ENCODE results near the gene SRGN.
A peak's percentile ranks its signal among the peaks of the same experiment; 100 is the strongest.

The SRGN gene

DNA sequence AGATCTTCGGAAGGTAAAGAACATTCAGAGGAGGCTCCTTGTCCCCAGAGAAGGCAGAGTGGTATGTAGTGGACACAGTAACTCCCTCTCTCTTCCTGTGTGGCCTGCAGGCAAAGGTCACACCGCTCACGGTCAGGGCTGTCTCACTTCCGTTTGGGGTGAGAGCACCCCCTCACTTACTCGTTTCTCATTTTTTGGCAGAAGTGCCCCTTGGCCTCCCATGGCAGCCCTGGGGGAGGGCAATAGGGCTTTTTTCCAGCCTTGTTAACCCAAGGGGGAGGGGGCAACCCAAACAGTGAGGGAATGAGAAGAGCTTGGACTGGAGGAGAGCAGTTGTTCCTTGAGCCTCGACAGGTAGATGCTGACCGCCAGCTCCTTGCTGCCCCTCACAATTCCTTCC is 31.8 kb upstream of the SRGN start:
- no peak overlapping the region for H3K27ac ChIP-seq
- TF ChIP-seq, protein P1, sequence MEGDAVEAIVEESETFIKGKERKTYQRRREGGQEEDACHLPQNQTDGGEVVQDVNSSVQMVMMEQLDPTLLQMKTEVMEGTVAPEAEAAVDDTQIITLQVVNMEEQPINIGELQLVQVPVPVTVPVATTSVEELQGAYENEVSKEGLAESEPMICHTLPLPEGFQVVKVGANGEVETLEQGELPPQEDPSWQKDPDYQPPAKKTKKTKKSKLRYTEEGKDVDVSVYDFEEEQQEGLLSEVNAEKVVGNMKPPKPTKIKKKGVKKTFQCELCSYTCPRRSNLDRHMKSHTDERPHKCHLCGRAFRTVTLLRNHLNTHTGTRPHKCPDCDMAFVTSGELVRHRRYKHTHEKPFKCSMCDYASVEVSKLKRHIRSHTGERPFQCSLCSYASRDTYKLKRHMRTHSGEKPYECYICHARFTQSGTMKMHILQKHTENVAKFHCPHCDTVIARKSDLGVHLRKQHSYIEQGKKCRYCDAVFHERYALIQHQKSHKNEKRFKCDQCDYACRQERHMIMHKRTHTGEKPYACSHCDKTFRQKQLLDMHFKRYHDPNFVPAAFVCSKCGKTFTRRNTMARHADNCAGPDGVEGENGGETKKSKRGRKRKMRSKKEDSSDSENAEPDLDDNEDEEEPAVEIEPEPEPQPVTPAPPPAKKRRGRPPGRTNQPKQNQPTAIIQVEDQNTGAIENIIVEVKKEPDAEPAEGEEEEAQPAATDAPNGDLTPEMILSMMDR (conservative IDR thresholded peaks at IDR 0.05): no peak

DNA sequence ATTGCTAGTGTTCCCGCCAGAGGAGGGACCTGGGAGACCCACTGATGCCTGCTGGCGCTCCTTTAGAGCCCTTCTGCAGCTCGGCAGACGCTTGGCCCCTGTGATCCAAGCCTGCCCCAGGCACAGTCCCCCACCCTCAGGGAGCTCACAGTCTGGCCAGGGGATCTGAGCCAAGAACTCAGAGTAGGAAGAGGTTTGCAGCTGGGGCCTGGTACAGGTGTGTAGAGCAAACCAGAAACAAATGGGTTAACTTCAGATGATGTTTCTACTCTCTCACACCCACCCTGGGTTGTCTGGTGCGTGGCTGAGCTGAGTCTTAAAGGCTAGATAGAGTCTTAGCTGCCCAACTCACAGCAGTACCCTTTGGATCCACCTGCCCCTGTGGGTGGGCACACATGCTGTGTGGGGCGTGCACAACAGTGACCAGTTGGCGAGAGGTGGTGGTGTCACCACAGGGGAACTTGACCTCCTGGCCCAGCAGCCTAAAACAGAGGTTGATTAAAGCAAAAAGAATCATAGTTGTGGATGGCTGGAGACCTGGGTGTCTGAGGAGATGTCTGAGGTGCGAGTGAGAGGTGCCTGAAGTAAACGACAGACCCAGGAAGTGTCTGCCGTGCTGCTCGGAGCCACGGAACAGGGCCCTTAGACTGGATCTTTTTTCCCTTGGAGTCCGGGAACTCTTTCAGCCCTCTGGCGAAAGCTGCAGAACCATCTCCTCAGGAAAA is 31.2 kb upstream of the SRGN start:
- TF ChIP-seq, protein P1 (conservative IDR thresholded peaks at IDR 0.05): no peak
- no peak overlapping the region for H3K27ac ChIP-seq

DNA sequence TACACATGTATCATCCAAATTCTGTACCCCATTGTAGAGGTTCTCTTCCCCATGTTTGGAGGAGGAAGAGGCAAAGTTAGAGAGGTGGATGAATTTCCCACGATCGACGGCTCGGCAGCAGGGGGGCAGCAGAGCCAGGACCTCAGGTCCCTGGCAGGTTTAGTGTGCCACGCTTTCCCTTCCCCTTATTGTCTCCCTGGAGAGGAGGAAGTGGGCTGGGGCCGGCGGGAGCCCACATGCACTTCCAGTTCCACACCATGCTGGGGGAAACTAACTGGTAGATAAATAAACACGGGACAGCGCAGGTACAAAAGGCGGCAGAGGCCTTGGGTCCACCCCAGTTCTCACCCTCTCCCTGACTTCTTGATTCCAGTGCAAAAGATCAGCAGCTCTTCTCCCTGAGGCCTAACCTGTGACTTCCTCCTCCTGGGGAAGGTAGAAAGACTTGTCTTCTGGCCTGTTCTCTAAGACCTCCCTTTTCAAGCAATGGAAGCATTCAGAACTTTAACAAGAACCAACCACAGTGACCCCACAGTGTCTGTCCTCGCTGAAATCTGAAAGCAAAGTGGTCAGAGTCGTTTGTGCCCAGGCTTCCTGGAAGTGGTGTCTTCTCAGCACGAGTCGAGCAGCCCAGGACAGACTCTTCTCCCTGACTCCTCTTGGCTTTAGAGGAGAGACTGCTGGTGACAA is 30.5 kb upstream of the SRGN start:
- TF ChIP-seq, protein P1 (conservative IDR thresholded peaks at IDR 0.05): no peak
- no peak overlapping the region for H3K27ac ChIP-seq

DNA sequence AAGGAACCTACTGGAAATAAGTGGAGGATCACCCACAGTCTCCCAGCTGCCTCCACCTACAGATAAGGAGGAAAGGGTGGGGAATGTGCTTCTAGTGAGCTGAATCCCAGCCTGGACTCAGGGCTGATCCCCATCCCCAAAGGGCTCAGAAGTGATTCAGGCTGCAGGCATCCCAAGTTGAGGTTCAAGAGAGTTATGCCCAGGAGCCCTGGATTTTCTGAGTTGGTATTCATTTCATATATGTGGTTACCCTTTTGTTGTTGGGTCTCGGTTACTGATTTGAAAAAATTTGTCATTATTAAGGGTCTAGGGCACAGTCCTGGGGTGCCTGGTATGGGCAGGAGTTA is 30.0 kb upstream of the SRGN start:
- TF ChIP-seq, protein P1 (conservative IDR thresholded peaks at IDR 0.05): no peak
- H3K27ac ChIP-seq: no peak overlapping the region

DNA sequence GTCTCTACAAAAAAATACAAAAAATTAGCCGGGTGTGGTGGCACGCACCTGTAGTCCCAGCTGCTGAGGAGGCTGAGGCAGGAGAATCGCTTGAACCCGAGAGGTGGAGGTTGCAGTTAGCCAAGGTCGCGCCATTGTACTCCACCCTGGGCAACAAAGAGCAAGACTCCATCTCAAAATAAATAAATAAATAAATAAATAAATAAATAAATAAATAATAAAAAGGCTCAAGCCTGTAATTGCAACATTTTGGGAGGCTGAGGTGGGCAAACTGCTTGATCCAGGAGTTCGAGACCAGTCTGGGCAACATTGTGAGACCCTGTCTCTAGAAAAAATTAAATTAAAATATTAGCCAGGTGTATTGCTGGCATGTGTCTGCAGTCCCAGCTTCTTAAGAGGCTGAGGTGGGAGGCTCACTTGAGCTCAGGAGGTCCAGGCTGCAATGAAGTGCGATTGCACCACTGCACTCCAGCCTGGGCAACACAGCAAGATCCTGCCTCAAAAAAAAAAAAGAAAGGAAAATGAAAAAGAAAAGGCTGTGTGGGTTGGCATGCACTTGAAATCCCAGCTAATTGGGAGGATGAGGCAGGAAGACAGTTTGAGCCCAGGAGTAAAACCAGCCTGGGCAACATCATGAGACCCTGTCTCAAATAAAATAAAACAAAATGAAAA is 27.6 kb upstream of the SRGN start:
- TF ChIP-seq, protein P1 (conservative IDR thresholded peaks at IDR 0.05): no peak
- no peak overlapping the region; the same call in 1 of the 2 replicates for H3K27ac ChIP-seq

DNA sequence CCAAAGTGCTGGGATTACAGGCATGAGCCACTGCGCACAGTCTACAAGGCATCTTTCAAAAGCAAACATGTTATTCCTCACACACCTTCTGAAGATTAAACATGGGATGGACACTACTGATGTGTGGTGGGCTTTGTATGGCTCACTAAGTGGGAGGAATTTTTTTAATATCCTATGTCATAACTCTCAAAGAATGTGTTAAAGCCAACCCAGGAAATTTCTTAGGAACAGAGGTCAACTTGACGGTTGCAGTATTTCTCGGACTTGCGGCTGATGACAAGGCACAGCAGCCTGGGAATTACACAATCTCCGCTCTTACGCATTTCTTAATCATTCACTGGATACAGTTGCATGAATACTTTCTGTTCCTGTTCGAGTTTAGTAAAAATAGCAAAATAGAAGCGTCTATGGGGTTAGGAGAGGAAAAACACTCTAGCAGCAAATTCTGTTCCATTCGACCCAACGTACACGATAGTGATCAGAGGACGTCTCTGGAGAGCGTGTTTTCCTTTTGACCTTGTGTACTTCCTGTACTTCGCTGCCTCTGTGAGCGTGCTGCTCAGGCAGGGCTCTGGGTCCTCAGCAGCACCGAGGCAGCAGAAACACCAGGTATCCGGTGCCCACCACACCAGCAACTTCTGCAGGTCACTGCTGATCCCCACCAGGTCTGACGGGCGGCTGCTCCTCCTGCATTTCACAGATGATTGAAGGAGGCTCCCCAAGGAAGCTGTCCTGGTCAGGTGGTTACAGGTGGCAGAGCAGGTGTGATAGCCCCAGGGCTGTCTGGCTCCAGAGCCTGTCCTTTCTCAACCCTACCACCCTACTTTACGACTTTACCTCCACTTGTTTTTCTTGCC is 26.4 kb upstream of the SRGN start:
- H3K27ac ChIP-seq: peak overlapping the region; percentile 81
- TF ChIP-seq, protein P1 (conservative IDR thresholded peaks at IDR 0.05): no peak
